ENCODE results near the gene ZNF799. TPM values are rescaled to one million over a fixed set of nuclear protein-coding genes. Genes with fewer than 3 reads are reported as not detected.

ZNF799 gene
- total RNA-seq, 2 experiments from 2014 or later, result 2.4 to 3.2 TPM

DNA sequence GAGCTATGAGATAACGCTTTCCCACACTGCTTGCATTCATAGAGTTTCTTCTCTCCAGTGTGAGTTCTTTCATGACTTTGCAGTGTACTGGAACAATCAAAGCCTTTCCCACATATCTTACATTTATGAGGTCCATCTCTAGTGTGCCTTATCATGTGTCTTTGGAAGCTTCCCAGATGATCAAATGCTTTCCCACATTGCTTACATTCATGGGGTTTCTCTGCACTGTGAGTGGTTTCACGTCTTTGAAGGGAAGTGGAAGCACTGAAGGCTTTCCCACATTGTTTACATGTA lies 20.7 kb downstream of the ZNF799 start:
- Mint-ChIP-seq H3K27me3 (no peaks in the 10 kb centered on the region), H3K9me3 (peaks cover 48% of the 10 kb centered on the region), H3K36me3 (ENCODE audit: low read depth) (peaks cover 40% of the 10 kb centered on the region), H3K27ac (no peak overlapping the region), H3K4me3 (no peak overlapping the region), H3K4me1 (ENCODE audit: low read depth) (no peaks in the 10 kb centered on the region)
- TF ChIP-seq, protein P1, sequence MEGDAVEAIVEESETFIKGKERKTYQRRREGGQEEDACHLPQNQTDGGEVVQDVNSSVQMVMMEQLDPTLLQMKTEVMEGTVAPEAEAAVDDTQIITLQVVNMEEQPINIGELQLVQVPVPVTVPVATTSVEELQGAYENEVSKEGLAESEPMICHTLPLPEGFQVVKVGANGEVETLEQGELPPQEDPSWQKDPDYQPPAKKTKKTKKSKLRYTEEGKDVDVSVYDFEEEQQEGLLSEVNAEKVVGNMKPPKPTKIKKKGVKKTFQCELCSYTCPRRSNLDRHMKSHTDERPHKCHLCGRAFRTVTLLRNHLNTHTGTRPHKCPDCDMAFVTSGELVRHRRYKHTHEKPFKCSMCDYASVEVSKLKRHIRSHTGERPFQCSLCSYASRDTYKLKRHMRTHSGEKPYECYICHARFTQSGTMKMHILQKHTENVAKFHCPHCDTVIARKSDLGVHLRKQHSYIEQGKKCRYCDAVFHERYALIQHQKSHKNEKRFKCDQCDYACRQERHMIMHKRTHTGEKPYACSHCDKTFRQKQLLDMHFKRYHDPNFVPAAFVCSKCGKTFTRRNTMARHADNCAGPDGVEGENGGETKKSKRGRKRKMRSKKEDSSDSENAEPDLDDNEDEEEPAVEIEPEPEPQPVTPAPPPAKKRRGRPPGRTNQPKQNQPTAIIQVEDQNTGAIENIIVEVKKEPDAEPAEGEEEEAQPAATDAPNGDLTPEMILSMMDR (IDR thresholded peaks at IDR 0.05), result no peak
- intact Hi-C loops (cut with micrococcal nuclease), result no loop called here
- CTCF ChIA-PET, result no interaction called here
- POLR2A ChIA-PET, result no interaction called here
- ATAC-seq (no peak), DNase-seq (no peak)

- ChIA-PET POLR2A (no interaction called here), CTCF (no interaction called here)
- Mint-ChIP-seq H3K4me3 (no peak overlapping the region), H3K27me3 (no peaks in the 10 kb centered on the region), H3K27ac (no peak overlapping the region), H3K36me3 (ENCODE audit: low read depth) (peaks cover 40% of the 10 kb centered on the region), H3K9me3 (peaks cover 48% of the 10 kb centered on the region), H3K4me1 (ENCODE audit: low read depth) (no peaks in the 10 kb centered on the region)
- DNase-seq (no peak), ATAC-seq (no peak)
- TF ChIP-seq, protein P1 (IDR thresholded peaks at IDR 0.05), result no peak
- intact Hi-C loops (cut with micrococcal nuclease), result no loop called here
Measured at GRCh38 chr19:12379732-12380443, 21.2 kb downstream of the ZNF799 start.

DNA sequence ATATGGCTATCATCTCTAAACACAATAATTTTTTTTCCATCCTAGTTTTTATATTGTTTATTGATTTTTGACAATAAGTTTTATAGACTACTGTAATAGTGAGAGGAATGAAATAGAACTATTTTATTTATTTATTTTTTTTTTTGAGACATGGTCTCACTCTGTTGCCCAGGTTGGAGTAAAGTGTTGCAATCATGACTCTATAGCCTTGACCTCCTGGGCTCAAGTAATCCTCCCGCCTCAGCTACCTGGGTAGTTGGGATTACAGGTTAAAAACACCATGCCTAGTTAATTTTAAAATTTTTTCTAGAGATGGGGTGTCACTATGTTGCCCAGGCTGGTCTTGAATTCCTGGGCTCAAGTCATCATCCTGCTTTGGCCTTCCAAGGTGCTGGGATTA lies 27.0 kb downstream of the ZNF799 start:
- ChIA-PET POLR2A (no interaction called here), CTCF (no interaction called here)
- Mint-ChIP-seq H3K27me3 (no peaks in the 10 kb centered on the region), H3K36me3 (ENCODE audit: low read depth) (peaks cover 13% of the 10 kb centered on the region), H3K27ac (no peak overlapping the region), H3K9me3 (peaks cover 23% of the 10 kb centered on the region), H3K4me3 (no peak overlapping the region), H3K4me1 (ENCODE audit: low read depth) (no peaks in the 10 kb centered on the region)
- DNase-seq (no peak), ATAC-seq (no peak)
- intact Hi-C loops (cut with micrococcal nuclease), result no loop called here
- TF ChIP-seq, protein P1 (IDR thresholded peaks at IDR 0.05), result no peak

- ChIA-PET CTCF (interaction anchor here (0.7 to 1.1 kb wide), 7 partner anchors 29 to 221 kb away, joined by 3 to 5 read pairs (median 4); partner anchors contain the start of gene ZNF563), POLR2A (interaction anchor here (0.9 to 2.4 kb wide), 5 partner anchors 32 to 202 kb away, joined by 3 to 9 read pairs (median 4); partner anchors contain the start of gene ZNF563)
- DNase-seq (peak; percentile 96), ATAC-seq (peak; percentile 99)
- intact Hi-C loops (cut with micrococcal nuclease), result no loop called here
- Mint-ChIP-seq H3K36me3 (ENCODE audit: low read depth) (peaks cover 5% of the 10 kb centered on the region), H3K4me1 (ENCODE audit: low read depth) (peaks cover 18% of the 10 kb centered on the region), H3K27ac (peak within 1 kb of the TSS; percentile 87), H3K4me3 (peak within 1 kb of the TSS; percentile 94), H3K9me3 (peaks cover 3% of the 10 kb centered on the region), H3K27me3 (no peaks in the 10 kb centered on the region)
- TF ChIP-seq, protein P1 (IDR thresholded peaks at IDR 0.05), result no peak
Measured at GRCh38 chr19:12365236-12366162, 35.6 kb downstream of the ZNF799 start, which contains the start of gene ZNF442. TSS of gene ZNF442 (minus strand) at chr19:12365683. CDS start at chr19:12363631, 2,052 bp downstream.

Measured in activated CD8-positive, alpha-beta T cell treated with anti-CD3 and anti-CD28 coated beads for 36 hours (primary cell).